ENCODE results near the gene CSN3. TPM values are rescaled to one million over a fixed set of nuclear protein-coding genes. Genes with fewer than 3 reads are reported as not detected.

Gene CSN3
- total RNA-seq, 1 donor from 2014 or later: not detected

DNA sequence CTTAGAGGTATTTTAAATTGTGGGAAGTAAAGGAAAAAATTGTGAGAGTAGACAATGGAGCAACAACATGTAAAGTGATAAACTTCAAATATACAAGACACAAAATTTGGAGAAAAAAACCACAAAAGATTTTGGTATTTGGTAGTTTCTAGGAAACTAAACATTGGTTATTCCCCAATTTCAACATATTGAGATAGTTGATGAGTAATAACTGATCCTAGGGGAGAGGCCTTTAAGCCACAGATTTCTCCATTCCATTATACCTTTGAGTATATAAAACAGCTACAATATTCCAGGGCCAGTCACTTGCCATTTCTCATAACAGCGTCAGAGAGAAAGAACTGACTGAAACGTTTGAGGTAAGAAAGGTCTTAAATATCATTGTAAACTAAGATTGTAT, 16.6 kb upstream of the CSN3 start, which contains the start of gene FDCSP:
Gene FDCSP (plus strand): TSS at position 301 of the 400 bp plus-strand sequence. CDS start 5,071 bp downstream, outside the sequence.
- TF ChIP-seq, protein P1, sequence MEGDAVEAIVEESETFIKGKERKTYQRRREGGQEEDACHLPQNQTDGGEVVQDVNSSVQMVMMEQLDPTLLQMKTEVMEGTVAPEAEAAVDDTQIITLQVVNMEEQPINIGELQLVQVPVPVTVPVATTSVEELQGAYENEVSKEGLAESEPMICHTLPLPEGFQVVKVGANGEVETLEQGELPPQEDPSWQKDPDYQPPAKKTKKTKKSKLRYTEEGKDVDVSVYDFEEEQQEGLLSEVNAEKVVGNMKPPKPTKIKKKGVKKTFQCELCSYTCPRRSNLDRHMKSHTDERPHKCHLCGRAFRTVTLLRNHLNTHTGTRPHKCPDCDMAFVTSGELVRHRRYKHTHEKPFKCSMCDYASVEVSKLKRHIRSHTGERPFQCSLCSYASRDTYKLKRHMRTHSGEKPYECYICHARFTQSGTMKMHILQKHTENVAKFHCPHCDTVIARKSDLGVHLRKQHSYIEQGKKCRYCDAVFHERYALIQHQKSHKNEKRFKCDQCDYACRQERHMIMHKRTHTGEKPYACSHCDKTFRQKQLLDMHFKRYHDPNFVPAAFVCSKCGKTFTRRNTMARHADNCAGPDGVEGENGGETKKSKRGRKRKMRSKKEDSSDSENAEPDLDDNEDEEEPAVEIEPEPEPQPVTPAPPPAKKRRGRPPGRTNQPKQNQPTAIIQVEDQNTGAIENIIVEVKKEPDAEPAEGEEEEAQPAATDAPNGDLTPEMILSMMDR (IDR thresholded peaks at IDR 0.05): no peak
- no peak for TF ChIP-seq EZH2phosphoT487 (IDR thresholded peaks at IDR 0.05)
- no peak for TF ChIP-seq EZH2 (IDR thresholded peaks at IDR 0.05)
- Mint-ChIP-seq H3K36me3 (no peaks in the 10 kb centered on the region), H3K4me1 (no peaks in the 10 kb centered on the region), H3K9me3 (no peaks in the 10 kb centered on the region), H3K4me3 (no peak within 1 kb of the TSS), H3K27me3 (ENCODE audit: insufficient read depth, low read depth) (no peaks in the 10 kb centered on the region), H3K27ac (no peak within 1 kb of the TSS)
- H3K79me2 ChIP-seq (ENCODE audit: low read depth): no peaks in the 10 kb centered on the region
- H3F3A ChIP-seq (ENCODE audit: low read depth): no peaks in the 10 kb centered on the region
- no peaks in the 10 kb centered on the region for H3K36me3 ChIP-seq
- no peaks in the 10 kb centered on the region for H4K20me1 ChIP-seq (ENCODE audit: low read depth)
- no peak within 1 kb of the TSS for H3K9ac ChIP-seq
- H3K9me3 ChIP-seq (ENCODE audit: low read depth): no peaks in the 10 kb centered on the region
- DNase-seq (ENCODE audit: low spot score): no peak
- no peaks in the 10 kb centered on the region for H3K27me3 ChIP-seq
- no peak within 1 kb of the TSS for H3K27ac ChIP-seq
- no peak within 1 kb of the TSS for H3K4me3 ChIP-seq
- no peak within 1 kb of the TSS for H3K4me2 ChIP-seq
- H3K4me1 ChIP-seq: no peaks in the 10 kb centered on the region
- H2AFZ ChIP-seq (replicated peaks): no peak within 1 kb of the TSS

DNA sequence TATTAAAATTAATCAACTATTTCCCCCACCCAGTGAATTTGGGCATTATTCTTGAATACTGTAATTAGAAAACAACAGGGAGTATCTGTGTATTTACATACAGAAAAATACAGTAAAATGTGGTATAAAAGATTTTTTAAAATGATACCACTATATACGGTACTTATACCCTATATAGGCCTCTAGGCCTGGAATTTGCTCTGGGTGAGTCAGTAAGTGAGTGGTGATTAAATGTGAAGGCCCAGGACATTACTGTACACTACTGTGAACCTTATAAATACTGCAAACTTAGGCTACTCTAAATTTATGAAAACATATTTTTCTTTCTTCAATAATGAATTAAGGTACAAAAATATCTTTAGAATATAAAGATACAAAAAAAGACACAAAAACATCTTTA, 6.3 kb upstream of the CSN3 start:
- Histone ChIP-seq H2AFZ (replicated peaks) (no peak overlapping the region), H3K4me3 (no peak overlapping the region), H3K79me2 (ENCODE audit: low read depth) (no peaks in the 10 kb centered on the region), H3K27ac (no peak overlapping the region), H3K4me2 (no peak overlapping the region), H3K9ac (no peak overlapping the region), H3K27me3 (no peaks in the 10 kb centered on the region), H3K9me3 (ENCODE audit: low read depth) (no peaks in the 10 kb centered on the region), H3K36me3 (no peaks in the 10 kb centered on the region), H3F3A (ENCODE audit: low read depth) (no peaks in the 10 kb centered on the region), H3K4me1 (peaks cover 3% of the 10 kb centered on the region), H4K20me1 (ENCODE audit: low read depth) (no peaks in the 10 kb centered on the region)
- TF ChIP-seq, protein P1 (IDR thresholded peaks at IDR 0.05): no peak
- TF ChIP-seq EZH2phosphoT487 (IDR thresholded peaks at IDR 0.05): no peak
- H3K9me3 Mint-ChIP-seq: no peaks in the 10 kb centered on the region
- H3K4me3 Mint-ChIP-seq: no peak overlapping the region
- H3K27me3 Mint-ChIP-seq (ENCODE audit: insufficient read depth, low read depth): no peaks in the 10 kb centered on the region
- no peak overlapping the region for H3K27ac Mint-ChIP-seq
- no peaks in the 10 kb centered on the region for H3K36me3 Mint-ChIP-seq
- DNase-seq (ENCODE audit: low spot score): no peak
- peaks cover 2% of the 10 kb centered on the region for H3K4me1 Mint-ChIP-seq

DNA sequence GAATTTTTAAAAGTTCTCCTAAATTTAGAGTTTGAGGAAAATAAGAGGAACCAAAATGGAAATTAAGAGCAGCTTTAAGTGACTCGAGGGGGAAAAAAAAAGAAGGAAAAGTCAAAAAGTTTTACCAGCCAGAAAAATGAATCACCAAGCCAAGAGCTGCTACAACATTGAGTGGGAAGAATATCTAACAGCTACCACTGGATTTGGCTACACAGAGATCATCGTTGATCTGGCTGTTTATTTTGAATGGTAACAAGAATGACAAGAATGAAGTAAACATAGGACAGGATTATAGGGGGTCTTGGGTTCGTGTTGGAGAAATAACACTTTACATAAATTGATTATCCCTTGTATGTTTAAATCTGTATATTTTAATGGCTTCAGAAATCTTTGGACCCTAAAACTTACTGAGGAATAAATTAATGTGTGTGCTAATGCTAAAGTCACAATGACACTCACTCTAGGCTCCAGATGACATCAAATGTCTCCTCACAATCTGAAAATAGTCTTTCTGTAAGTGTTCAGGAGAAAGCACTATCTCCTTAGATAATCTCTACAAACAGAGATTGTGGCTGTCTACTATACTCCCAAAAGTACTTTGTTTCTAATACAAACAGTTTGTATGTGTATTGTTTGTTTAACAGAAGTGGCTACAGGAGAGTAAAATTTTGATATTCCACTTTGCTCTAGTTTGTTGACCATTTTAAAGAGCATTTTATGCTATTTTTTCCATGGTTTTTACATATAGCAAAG, 3.1 kb upstream of the CSN3 start:
- TF ChIP-seq EZH2phosphoT487 (IDR thresholded peaks at IDR 0.05) (no peak), EZH2 (IDR thresholded peaks at IDR 0.05) (no peak)
- TF ChIP-seq, protein P1 (IDR thresholded peaks at IDR 0.05): no peak
- no peaks in the 10 kb centered on the region for H3K79me2 ChIP-seq (ENCODE audit: low read depth)
- Mint-ChIP-seq H3K36me3 (no peaks in the 10 kb centered on the region), H3K4me1 (peaks cover 2% of the 10 kb centered on the region), H3K27ac (no peak overlapping the region), H3K4me3 (no peak overlapping the region), H3K9me3 (no peaks in the 10 kb centered on the region), H3K27me3 (ENCODE audit: insufficient read depth, low read depth) (no peaks in the 10 kb centered on the region)
- no peak overlapping the region for H3K9ac ChIP-seq
- no peaks in the 10 kb centered on the region for H3K27me3 ChIP-seq
- no peaks in the 10 kb centered on the region for H3K36me3 ChIP-seq
- peaks cover 3% of the 10 kb centered on the region for H3K4me1 ChIP-seq
- no peak overlapping the region for H3K4me3 ChIP-seq
- no peaks in the 10 kb centered on the region for H3F3A ChIP-seq (ENCODE audit: low read depth)
- H3K9me3 ChIP-seq (ENCODE audit: low read depth): no peaks in the 10 kb centered on the region
- no peaks in the 10 kb centered on the region for H4K20me1 ChIP-seq (ENCODE audit: low read depth)
- H3K4me2 ChIP-seq: no peak overlapping the region
- H3K27ac ChIP-seq: no peak overlapping the region
- peak overlapping the region; percentile 15 for H2AFZ ChIP-seq (replicated peaks)
- DNase-seq (ENCODE audit: low spot score): no peak

Measured in neural progenitor cell (in vitro differentiated cells).